Islet of Langerhans (tissue), 1 donor: ENCODE results near the gene KRTAP22-1.

ENCODE experiments used
- FAIRE-seq: peaks from one replicate; lab custom pipeline; 2011; peaks lifted over from hg19 to GRCh38; lab: Jason Lieb, UNC

Gene KRTAP22-1

DNA sequence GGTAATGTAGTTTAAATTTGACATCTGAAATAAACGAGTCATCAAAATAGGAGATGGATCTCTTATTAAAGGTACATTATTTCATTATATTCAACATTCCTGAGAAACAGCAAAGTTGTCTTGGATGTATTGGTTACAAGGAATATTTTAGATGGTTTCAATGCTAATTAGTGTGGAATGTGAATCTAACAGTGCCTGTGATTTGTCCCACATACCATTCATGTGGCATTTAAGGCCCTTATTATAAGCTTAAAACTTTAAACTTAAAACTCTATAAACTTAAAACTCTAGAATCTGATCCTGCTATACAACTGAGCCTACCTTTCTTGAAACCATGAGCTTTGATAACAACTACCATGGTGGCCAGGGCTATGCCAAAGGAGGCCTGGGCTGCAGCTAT, at the start of gene KRTAP22-1:
KRTAP22-1 (plus strand) TSS at position 301 of the 400 bp plus-strand sequence.
- no peak for FAIRE-seq

DNA sequence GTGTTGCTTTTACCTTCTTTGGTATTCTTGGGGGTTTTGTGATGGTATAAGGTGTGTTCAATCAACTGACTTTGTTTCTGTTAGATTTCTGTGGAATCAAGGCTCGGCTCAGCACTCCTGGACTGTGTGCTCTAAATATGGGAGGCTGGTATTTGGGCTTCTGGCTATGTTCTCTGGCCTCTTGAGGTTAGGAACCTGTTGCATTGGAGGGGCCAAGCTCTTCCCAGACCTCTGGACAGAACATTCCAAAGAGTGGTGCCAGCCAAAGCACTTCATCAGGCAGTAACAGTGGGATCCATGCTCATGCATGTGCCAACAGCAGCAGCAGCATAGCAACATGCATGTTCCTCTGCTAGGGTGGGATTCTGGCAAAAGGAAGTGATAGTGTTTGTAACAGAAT, 48.1 kb upstream of the KRTAP22-1 start:
- FAIRE-seq: no peak

- FAIRE-seq: no peak
These were observed 45.8 kb upstream of the KRTAP22-1 start for GRCh38 chr21:30555095-30555494.

DNA sequence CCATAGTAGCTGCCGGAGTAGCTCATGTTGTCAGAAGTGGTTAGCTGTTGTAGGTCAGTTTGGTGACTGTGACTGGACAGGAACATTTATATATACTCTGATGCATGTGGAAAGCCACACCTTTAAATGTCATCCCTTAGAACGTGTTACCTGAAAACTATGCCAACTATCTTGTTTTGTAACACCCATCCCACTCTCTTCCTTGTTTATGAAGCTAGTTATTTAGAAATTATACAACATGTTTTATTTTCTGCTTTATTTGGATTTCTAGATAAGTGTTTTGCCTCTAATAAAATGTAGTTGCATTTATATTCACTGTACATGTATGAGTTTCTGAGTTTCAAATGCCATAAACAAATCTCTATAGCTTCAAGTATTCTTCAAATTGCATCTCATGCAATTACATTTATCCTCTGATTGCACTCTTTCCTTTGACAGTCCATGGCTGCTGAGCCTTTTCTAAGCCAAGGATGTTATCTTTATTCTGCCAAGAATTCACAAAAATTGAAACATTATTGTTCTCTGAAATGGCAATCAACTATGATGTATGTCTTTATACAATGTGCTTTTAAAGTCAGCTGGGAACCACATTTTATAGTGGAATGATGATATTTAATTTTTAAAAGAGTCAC, 39.5 kb upstream of the KRTAP22-1 start, which contains the start of gene KRTAP19-7:
KRTAP19-7 (minus strand) TSS at position 51 of the 632 bp plus-strand sequence; CDS start at position 26, 25 bp downstream.
- no peak for FAIRE-seq

DNA sequence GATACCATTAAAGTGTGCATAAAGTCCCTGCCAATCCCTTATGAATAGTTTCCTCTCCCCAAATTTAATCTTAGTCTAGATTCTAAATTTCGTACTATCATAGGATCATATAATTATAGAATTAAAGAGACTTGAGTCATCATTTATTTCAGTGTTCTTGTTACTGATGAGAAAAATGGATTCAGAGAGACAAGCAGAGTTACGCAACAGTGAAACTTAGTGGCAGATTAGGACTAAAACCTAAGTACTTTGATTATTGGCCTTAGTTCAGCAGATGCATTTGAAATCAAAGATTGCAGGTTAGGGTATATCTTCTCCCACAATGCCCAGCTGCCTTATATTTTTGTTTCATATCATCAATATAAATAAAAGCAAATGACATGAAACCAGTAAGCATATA, 38.9 kb upstream of the KRTAP22-1 start:
- no peak for FAIRE-seq

- no peak for FAIRE-seq
These were observed 37.8 kb upstream of the KRTAP22-1 start for GRCh38 chr21:30563072-30563471.

DNA sequence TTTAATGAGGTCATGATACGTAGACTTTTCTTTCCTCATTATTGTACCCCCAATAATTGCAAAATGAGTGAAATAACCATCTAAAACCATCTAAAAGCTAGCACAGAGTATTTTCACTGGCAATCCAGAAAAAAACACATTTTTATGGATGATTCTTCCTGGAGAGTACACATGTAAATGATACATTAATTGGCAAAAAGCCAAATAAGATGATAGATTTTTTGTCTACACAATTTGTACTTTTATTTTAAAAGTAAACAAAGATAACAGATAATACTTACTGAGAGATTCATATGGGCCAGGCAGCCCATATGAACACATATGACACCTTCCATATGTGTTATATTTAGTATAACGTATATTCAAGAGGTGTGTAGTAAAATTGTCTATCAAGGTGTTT, 37.3 kb upstream of the KRTAP22-1 start:
- no peak for FAIRE-seq

GRCh38 chr21:30567617-30568016, 33.3 kb upstream of the KRTAP22-1 start:
- no peak for FAIRE-seq

- FAIRE-seq: no peak
These were observed 23.1 kb upstream of the KRTAP22-1 start for GRCh38 chr21:30577766-30578165.

DNA sequence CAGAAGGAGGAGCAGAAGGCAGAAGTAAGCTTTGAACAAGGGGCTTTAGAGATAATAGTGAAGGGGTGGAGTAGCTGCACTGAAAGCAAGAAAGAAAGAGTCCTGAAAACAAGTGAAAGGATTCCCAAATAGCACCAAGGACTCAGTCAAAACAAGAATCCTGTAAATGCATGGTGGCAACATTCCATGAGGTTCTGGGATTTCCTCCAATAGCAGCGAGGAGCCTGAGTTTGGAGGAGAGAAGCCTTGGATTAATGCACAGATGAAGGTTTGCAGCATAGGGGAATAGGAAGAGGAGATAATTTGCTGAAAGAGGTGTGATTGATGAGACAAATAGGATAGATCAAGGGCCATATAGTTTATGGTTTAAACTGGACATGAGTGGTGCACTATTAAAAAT, 21.5 kb upstream of the KRTAP22-1 start:
- FAIRE-seq: no peak

GRCh38 chr21:30580132-30580531, 20.8 kb upstream of the KRTAP22-1 start:
- no peak for FAIRE-seq

DNA sequence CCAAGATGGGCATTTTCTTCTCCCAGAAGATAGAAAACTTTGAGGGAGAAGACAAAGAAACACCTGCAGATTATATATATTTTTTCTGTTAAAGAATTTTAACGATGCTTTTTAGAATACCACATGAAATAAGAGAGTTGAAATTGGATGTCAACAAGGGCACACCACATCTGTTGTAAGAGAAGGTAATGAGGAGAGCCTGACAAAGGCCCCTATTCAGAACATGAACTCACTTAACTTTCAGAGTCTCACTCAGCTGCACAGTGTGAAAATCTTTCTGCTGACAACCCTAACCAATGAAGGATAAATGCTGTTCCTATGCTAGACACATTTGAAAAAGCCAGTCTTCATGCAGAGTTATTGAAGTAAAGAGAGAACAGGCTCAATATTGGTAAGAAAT, 18.0 kb upstream of the KRTAP22-1 start:
- no peak for FAIRE-seq

DNA sequence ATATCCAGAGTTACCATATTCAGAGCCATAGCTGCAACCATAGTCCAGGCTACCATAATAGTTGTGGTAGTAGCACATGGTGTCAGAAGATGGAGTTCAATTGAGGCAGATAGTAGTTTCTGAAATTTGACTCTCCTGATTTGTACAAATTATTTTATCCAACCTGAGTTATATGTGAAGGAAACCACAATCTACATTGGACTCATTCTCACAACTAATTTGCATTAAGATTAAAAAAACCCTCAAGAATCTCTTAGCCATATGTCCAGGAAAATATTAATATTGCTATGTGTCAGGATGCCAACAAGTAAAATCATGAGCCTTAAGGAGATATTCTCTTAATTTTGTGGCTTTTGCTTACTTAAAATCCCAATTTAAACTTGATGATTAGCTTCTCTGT, 10.6 kb upstream of the KRTAP22-1 start, which contains the start of gene KRTAP22-2:
KRTAP22-2 (minus strand) TSS at position 101 of the 400 bp plus-strand sequence.
- FAIRE-seq: no peak

GRCh38 chr21:30592140-30592539, 8.7 kb upstream of the KRTAP22-1 start, which contains the start of gene KRTAP6-3:
KRTAP6-3 (plus strand) TSS chr21:30592440; CDS start chr21:30592446, 6 bp downstream.
- no peak for FAIRE-seq

DNA sequence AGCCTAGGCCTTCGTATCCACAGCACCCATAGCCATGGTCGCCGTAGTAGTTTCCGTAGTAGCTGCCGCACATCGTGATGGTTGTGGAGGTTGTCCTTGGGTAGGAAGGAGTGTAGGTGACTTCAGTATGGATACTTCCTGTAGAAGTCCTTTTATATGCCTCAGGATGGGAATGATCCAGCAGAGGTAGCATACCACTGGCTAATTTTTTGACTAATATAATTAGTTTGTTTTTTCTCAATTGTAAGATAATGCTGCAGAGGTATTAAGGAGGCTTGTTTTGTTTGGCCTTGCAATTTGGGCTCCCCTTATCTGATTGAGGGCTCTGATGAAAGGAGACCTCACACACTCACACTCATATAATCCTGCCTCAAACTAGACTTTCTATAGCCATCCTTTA, 2.1 kb upstream of the KRTAP22-1 start, which contains the start of gene KRTAP6-2:
KRTAP6-2 (minus strand) TSS at position 101 of the 400 bp plus-strand sequence; CDS start at position 73, 28 bp downstream.
- no peak for FAIRE-seq

GRCh38 chr21:30605968-30606367, 5.1 kb downstream of the KRTAP22-1 start:
- FAIRE-seq: no peak

DNA sequence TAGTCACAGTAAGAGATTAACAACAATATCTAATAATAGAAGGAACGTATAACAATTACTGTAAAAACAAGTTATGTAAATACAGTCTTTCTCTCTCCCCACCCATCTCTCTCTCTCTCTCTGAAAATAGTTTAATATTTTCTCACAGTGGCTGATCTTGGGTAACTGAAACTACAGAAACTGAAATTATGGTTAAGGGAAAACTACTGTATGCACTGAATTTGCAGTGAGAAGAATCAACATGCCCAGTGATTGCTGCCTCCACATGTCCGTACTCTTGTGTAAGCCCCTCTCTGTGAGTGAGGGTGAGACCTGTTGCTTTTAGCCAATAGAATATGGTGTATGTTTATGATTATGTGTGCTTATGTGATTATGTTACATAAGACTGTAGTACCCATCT, 11.2 kb downstream of the KRTAP22-1 start:
- FAIRE-seq: no peak

DNA sequence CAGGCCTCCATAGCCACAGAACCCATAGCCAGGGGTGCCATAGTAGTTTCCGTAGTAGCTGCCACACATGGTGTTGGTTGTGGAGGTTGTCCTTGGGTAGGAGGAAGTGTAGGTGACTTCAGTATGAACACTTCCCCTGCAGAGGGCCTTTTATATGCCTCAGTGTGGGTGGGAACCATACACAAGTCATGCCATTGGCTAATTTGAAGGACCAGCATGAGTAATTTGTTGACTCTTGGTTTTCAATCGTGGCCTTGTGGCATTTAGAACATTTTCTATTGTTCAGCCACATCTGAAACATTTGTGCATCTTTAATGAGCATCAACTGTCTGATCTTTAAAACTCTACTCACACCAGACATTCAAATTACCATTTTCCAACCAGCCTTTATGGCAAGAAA, 12.9 kb downstream of the KRTAP22-1 start, which contains the start of gene KRTAP6-1:
KRTAP6-1 (minus strand) TSS at position 95 of the 400 bp plus-strand sequence; CDS start at position 69, 26 bp downstream.
- no peak for FAIRE-seq

DNA sequence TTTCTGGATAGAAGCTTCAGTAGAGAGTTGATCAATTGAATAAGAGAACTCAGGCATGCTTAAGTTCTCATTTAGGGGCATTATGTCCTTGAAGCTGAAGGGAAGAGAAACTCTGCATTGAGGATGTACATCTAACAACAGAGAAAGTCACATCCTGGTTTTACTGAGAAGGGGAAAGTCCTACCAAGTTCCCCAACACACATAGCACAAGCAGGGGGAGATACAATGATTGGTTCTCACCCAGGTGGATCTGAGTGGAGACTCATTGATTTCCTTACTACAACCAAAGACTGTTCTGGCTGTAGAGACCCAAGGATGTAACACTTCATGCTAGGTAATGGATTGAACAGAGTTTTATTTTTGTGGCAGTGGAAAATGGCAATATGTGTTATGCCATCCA, 14.3 kb downstream of the KRTAP22-1 start:
- FAIRE-seq: no peak

- no peak for FAIRE-seq
These were observed 15.2 kb downstream of the KRTAP22-1 start, which contains the start of gene KRTAP20-1 for GRCh38 chr21:30616125-30616524. KRTAP20-1 (plus strand) TSS chr21:30616425; CDS start chr21:30616455, 30 bp downstream.

DNA sequence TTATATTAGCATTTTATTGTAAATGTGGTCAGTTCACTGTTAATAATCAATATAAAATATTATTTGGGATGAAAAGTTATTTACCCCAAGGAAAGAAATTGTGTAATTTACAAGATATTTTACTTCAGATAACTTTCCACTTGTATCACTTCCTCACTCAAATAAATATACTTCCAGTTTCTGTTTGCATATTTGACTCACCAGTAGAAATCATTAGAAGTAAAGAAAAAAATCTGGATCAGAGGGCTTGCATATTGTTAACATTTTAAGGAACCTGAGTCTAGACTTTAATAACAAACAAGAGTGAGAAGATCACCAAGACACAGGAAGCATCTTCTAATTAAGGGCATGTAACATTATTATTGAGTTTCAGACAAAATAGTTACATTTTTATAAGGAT, 19.2 kb downstream of the KRTAP22-1 start:
- peak; percentile 33 for FAIRE-seq

DNA sequence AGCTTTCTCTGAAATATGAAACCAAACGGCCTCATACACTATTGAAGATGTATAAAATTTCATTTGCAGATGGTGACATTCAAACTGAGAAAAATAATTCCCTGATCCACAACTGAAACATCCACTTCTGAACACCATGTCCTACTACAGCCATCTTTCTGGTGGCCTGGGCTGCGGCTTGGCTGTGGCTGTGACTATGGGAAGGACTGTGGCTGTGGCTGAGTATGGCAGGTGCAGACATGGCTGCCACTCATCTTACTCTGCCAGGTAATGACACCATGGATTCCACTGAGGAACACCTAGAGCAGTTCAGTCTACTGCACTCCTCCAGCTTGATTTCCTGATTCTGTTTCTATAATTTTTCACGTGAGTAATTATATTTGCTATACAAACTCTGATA, 19.6 kb downstream of the KRTAP22-1 start, which contains the start of gene KRTAP20-4:
KRTAP20-4 (plus strand) TSS at position 106 of the 400 bp plus-strand sequence.
- FAIRE-seq: no peak

DNA sequence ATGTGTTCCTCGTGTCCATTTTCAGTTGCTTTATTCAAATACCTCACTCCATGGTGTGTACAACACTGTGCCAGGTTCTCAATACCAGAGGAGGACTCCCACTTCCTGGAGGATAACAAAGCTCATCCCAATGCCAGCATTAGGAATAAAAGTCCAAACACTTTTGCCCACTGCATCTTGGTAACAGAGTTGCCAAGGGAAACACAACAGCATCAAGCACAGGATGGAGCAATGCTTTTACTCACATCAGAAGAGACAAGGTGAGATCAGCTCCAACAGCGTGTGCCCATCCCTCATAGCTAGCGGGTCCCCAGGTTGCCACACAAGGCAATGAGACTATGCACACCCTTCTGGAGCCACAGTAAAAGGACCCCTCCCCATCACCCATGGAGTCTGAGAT, 22.5 kb downstream of the KRTAP22-1 start:
- no peak for FAIRE-seq
